Germinal center (tissue), 1 donor: Measurements from ENCODE around the gene CRIP3.

Experiments
- DNase-seq: peaks from one replicate; pipeline ENCODE4 v3.0.0; 2012; ENCODE audit warnings: mixed read lengths, low spot score

Gene CRIP3

DNA sequence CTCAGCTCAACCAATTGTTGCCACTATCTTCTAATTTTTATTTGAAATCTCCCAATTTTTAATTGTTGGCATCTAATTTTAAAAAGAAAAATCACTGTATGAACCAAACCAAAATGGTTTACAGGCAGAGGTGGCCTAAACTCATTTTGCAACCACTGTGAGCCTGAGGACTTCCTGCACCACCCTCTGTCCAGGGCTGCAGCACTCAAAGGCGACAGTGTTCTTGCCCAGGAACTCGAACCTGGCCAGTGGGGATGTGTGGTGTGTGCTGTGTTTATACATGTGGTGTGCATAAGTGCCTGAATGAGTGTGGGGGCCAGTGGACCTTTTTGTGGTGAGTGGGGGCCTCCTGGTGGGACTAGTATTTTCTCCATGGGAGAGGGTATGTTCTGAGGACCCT is 34.9 kb downstream of the CRIP3 start:
- no peak for DNase-seq

DNA sequence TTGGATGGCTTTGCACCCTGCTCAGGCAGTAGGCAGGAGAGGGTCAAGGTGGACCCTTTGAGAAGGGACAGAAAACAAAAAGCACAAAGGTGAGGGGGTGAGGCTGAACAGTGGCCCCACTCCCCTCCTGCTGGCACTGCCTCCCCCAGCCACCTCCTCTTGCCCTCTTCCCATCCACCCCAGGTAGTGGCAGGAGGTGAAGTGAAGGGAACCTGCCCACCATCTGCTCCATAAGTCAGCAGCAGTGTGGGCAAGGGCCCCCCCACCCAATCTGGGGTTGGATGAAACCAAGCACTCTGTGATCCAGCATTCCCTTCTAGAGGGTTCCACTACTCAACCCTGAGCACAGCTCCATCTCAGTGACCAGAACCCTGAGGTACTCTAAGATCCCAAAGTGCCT is 36.7 kb downstream of the CRIP3 start:
- DNase-seq = no peak

DNA sequence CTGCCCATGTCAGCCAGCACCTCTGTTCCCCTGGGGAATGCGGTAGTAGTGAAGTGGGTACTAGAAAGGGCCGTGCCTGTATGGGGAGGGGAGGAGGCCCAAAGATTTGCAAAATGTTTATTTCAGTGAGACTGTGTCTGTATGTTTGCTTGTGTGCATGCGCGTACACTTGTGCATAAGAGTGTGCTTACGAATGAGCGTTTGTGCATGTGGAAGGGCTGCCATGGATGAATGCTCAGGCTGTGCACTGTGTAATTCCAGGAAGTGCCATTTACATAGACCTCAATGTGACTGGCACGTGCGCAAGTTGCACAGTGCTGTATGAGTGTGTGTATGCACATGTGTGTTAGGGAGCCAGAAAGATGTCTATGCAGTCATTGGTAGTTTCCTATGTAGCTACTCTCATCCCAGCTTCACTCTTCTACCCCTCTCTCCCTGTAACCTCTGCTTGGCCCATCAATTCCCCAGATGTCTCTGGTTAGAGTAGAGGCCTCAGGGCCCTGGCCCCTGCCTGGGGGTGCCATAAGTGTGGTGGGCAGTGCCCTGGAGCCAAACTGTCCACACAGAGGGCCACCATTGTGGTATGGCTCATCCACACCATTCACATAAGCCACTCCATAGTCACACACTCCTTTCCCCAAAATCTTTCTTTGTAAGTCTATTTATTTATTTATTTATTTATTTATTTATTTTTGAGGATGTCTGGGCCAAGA is 37.4 kb downstream of the CRIP3 start:
- DNase-seq = peak; percentile 77

DNA sequence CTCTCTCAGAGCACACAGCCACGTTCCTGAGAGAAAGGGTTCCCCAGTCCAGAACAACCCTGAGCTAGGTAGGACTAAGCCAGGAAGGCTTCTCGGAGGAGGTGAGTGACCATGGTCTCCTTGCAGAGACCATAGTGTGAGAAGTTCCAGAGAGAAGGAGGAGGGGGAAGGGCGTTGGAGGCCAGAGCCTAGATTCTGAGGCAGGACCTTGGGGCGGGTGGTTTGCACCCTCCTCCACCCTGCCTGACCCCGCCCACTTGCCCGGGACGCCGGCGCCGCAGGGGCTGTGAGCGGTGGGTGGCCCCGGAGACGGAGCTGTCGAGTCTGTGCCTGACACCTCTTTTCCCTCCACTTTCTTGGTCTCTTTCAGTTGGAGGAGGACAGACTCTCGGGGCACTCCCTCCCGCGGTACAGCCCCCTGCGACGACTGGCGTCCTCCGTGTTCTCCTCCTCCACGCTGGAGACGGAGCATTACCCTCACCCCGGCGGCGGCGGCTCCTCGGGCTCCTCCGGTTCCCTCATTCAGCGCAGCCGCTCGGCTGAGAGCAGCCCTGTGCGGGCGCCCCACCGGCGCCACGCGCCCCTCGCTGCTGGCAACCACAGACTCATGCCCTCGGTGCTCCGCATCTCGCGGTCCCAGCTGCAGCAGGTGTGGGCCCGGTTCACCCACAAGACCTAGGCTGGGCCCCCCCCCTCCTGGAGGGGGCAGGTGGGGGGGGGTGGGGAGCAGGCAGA is 39.2 kb downstream of the CRIP3 start:
- peak; percentile 57 for DNase-seq

DNA sequence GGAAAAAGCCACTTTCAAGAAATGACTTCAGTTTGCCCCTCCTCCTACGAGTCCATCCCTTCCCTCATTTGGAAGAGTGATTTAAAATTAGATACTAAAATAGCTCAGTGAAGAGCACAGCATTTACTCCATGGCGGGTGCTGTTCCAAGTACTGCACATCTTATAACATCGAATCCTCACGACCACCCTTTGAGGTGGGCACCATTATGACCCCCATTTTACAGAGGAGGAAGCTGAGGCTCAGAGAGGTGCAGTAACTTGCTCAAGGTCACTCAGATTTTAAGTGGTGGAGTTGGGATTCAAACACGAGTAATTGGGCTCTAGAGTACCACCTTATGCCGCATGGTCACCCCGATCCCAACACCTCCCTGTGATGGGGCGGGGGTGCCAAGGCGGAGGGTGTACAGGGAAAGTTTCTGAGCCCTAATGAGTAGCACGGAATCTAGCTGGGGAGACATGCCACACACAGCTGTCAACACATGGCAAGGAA is 39.8 kb downstream of the CRIP3 start:
- DNase-seq = no peak

DNA sequence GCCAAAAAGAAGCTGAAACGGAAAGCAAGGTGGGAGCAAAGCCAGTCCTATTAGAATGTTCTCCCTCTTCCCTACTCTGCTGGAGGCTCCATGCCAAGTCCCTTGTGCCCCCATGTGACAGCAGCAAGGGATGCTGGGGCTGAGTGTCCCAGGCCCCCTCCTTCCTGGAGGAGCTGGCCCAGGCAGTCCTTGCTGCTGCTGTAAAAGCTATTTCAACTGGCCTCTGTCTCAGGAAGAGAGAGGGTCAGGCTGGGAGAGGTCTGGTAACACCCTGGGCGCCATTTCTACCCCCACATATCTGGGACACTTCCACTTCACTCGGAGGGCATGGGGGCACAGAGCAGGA is 40.3 kb downstream of the CRIP3 start:
- no peak for DNase-seq

DNA sequence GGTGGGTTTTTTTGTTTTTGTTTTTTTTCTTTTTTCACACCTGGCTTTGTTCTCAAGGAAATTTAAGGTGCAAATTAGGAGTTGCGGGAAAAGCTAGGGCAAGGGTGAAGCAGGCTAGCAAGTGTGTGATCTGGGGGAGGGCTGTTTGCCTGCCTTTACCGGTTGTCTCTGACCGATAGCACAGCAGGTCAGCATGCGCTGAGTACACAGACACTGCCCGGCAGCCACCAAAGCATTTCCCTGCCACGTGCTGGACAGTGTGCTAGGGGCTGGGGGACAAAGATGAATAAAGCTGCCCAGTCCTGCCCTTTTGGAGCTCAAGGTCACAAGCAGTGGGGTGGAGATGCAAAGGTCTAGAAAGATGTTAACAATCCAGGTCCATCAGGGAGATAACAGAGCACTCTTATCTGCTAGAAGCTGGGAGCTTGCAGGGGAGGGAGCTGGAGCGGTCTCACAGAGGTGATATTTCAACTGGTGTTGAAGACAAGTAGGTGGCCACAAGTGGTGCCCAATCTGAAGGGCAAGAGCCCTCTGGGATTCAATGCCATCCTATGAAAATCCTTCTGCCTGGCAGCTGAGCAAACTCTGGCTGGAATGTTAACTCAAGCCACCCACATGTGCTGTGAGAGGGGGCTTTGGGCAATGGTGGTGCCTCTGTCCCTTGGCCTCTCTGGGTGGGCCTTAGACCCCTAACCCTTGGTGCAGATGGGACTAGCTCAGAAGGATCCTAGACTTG is 40.8 kb downstream of the CRIP3 start:
- DNase-seq = no peak

DNA sequence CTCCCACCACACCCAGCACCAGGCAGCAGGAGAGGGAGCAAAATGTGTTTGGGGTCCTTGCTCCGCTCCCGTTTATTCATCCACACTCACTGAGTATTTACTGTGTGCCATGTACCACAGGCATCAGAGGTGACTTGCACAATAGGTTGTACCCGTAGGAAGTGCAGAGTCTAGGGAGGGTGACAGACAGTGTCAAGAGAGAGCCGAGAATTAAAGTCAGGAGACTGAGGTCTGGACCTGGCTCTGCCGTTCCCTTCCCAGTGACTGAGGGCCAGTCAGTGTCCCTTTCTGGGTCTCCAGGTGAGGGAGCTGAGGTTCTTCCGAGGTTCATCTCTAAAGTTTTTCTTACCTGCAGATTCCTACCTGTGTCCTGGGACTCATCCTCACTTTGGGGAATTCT is 43.1 kb downstream of the CRIP3 start:
- no peak for DNase-seq

DNA sequence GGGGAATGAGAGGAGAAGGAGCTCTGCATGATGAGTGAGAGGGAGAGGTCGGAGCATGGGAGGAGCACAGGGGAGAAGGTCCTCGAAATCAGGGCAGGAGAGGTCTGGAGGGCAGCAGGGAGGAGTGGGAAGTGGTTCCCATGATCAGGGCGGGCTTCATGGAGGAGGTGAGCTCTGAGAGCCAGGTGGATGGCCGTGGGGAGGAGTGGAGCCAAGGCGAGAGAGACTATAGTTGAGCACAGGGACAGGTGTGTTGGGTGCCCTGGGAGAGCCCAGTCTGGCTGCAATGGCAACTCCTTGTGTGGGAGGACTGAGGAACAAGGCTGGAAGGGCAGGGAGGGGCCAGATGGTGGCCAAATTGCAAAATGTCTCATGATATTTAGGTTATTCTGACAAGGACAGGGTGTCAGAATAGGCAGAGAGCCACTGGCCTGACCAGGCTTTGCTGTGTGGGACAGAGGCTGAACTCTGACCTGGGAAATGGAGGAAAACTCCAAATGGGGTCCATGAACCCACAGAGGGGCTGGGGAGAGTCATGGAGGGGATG is 44.0 kb downstream of the CRIP3 start:
- no peak for DNase-seq

DNA sequence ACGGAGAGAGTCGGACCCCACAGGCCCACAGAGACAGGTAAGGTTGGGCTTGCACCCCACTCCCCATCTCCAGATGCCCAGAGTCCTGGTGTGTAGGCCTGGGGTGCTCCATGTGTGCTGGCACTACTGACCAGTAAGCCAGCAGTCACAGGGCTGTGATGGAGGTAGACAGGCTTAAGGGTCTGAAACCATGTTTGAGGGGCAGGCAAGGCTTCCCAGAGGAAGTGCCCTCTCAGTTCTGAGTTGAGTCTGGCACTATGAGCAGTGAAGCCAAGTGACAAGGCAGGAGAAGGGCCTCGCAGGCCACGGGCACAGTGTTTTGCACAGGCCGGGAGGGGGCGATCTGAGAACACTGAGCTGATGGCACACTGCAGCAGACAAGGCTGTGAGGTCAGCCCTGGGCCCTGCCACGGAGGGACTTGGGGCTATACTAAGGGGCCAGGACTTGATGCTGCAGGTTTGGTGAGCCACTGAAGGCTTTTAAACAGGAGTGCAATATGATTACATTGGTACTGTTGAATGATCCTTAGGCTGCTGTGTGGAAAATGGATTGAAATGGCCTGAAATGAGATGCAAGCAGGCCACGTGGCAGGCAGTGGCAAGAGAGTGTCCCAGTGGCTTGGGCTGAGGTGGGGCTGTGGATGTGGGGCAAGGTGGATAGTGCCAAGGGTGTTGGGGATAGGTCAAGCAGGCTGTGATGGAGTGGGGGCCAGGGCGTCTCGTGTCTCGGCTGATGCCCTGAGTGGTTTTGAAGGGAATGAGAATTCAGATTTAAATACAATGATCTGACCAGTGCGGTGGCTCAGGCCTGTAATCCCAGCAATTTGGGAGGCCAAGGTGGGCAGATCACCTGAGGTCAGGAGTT is 45.1 kb downstream of the CRIP3 start:
- DNase-seq = peak; percentile 86

DNA sequence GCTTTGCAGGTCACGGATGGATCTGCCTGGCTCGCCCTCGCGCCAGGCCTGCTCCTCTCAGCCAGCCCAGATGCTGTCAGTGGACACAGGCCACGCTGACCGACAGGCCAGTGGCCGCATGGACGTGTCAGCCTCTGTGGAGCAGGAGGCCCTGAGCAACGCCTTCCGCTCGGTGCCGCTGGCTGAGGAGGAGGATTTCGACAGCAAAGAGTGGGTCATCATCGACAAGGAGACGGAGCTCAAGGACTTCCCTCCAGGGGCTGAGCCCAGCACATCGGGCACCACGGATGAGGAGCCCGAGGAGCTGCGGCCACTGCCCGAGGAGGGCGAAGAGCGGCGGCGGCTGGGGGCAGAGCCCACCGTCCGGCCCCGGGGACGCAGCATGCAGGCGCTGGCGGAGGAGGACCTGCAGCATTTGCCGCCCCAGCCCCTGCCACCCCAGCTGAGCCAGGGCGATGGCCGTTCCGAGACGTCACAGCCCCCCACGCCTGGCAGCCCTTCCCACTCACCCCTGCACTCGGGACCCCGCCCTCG is 45.8 kb downstream of the CRIP3 start:
- DNase-seq = no peak

DNA sequence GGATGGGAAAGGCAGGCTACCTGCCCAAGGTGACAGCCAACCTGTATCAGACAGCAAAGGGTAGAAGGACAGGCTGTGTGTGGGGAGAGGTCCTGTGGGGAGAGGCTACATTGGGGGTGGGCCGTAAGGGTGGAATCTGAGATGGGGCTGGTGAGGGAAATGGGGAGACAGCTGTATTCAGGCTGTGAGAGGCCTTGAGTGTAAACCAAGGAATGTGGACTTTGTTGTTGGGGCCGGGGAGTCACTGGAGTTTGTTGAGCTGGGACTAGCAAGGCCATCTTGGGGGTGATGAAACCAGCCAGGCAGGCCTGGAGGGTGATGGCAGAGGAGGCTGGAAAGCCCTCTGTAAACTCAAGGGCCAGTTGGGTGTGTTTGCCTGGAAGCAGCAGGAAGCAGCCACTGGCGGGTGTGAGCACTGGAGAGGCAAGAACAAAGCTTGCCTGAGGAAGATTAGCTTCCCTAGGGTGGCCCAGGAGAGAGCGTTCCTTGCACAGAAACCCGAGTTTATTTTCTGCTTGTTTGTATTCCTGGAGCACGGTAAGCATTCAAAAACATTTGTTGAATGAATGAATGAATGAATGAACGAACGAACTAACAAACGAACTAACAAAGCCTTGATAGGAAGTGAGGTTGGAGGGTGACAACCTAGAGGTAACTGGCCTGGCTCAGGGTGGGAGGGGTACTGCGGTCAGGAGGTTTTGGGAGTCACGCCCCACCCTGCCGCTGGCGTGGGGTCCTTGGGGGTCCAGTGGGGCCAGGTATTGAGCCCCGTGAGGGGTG is 46.4 kb downstream of the CRIP3 start:
- DNase-seq = no peak

DNA sequence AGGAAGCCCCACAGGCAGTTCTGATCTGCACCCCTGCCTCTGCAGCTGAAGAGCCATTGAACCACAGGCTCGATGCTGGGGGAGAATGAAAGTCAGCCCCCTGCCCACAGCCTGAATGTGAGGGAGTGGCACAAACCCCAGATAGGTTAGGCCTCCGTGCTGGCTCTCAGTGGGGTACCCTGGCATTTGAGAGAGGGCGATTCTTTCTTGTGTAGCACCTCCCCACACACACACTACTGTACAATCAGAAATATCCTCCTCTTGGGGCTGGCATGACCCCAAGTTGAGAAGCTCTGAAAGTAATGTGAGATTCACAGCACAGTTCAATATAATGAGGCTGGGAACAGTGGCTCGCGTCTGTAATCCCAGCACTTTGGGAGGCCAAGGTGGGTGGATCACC is 47.4 kb downstream of the CRIP3 start:
- DNase-seq = no peak

DNA sequence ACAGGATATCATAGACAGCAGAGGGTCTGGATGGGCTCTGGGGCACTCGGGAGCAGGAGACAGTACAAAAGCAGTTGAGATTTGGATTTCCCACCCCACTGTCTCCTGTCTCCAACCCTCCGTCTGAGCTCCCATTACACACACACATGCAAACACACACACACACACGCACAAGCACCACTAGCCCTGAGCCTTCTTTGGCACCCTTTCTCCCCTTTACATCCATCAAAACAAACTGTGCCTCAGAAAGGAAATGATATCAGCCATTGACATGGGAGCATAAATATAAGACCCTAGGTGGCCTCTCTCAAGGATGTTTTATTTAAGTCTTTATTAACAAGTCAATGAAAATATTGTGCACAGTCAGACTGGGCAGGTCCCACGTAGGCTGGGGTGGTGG is 47.8 kb downstream of the CRIP3 start:
- no peak for DNase-seq

DNA sequence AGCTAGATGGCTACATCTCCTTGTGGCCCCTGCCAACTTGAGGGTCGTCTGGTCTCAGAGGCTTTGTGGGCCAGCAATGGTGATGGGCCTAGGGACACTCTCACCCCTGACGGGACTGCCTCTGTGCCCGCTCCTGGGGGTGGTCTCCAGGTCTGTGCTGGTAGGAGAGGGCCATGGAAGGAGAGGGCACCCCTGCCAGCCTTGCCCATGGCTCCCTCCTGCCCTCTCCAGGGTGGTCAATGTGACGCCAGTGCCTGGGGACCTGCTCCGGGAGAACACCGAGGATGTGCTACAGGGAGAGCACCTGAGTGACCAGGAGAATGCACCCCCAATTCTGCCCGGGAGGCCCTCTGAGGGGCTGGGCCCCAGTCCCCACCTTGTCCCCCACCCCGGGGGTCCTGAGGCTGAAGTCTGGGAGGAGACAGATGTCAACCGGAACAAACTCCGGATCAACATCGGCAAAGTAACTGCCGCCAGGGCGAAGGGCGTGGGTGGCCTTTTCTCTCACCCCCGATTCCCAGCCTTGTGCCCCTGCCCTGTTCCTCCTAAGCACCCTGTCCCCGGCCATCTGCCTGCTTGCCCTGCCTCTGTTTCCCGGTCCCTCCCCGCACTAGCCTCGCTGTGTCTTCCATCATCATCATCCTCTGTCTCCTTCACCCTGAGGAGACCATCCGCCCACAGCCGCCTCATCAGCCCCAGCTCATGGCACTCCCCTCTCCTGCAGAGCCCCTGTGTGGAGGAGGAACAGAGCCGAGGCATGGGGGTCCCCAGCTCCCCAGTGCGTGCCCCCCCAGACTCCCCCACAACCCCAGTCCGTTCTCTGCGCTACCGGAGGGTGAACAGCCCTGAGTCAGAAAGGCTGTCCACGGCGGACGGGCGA is 49.6 kb downstream of the CRIP3 start:
- DNase-seq = no peak

DNA sequence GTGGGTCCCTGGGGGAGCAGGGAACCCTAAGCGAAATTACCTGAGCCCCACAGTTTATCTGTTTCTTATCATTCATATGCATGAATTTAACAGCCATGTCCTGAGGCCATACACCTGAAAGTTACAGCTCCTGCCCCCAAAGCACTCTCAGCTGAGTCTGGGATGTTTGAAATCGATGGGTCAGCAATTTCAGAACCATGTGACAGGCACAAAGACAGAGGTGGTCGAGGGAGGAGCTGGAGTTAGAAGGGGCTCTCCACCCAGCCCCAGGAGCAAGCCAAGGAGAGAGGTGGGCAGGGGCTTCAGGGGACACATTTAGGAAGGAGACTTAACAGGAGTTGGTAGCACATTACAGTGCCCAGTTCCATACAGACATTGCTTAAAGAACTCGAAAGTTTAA is 50.4 kb downstream of the CRIP3 start:
- DNase-seq = no peak

DNA sequence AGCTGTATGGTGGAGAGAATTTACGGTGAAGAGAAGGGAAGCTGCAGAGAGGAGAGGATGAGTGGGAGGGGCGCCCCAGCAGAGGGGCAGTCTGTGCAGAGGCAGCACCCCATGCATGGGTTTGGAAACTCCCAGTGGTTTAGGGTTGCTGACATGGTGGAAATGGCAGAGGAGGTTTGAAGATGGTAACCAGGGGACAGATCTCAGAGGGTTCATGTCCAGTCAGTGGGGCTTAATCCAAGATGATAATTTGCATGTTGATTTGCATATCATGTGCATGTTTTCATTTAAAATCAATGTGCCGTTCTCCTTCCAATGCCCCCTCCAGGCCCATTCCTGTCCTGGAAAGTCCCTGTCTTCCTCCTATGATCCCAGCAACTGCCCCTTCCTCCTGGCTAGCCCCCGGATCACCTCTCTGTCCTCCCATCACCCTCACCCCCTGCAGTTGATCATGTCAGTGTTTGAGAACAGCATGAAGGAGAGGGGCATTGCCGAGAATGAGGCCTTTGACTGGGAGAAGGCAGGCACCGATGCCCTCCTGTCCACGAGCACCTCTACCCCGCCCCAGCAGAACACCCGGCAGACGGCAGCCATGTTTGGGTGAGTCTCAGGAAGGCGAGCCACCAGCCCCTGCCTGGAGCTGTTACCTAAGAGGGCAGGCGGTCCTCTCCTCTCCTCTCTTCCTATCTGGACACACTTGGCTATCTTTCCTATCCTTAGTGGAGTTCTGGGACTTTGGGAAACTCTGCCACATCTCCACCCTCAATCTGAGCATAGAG is 51.1 kb downstream of the CRIP3 start:
- no peak for DNase-seq

DNA sequence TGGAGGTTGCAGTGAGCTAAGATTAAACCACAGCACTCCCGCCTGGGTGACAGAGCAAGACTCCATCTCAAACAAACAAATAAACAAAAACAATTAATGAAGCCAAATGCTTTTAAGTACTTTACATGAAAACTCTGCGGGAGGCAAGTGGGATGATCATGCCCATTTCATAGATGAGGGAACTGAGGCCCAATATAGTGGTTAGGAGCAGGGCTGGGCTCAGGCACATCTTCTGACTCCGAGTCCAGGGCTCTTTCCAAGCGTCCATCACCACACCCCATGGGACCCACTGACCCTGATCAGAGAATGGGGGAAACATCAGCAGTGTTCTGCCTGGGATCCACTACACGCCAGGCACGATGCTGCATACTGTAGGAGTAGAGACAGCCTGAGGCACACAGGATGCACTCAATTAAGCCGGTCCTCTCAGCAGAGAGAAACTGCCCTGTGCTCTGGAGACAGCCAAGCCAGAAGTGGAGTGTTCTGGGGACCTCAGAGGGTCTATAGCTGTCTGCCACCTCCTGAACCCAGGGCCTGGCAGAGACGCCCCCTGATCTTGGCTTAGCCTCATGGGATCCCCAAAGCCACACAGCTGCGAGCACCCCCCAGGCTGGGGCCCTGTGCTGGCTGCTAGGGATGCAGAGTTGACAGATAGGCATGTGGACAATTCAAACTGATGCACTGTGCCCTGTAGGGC is 51.8 kb downstream of the CRIP3 start:
- no peak for DNase-seq
